Ureter (tissue), 1 donor: ENCODE data around the gene LRRN4CL. TPM values are rescaled to one million over a fixed set of nuclear protein-coding genes. Genes with fewer than 3 reads are reported as not detected.
"Not testable (repeated sequence)": the region's sequence is repeated elsewhere in the genome, so short reads cannot be mapped to it uniquely, and the experiment has no call there.

ENCODE experiments used
- DNase-seq: peaks from one replicate; pipeline ENCODE4 v3.0.0-alpha.2; 2020; ENCODE audit warnings: low spot score
- total RNA-seq: library from RNA; stranded (reverse); gene quantifications from one replicate; pipeline ENCODE4 v1.2.4, GENCODE V29; 2023
- donor health status: DM: yes; HTN: yes; CAD: no.

Gene LRRN4CL
- total RNA-seq, 1 donor from 2014 or later = 5.0 TPM

- peak; percentile 99 for DNase-seq
These were observed 20.1 kb upstream of the LRRN4CL start for GRCh38 chr11:62709247-62710000.

- peak; percentile 56 for DNase-seq
These were observed 19.5 kb upstream of the LRRN4CL start for GRCh38 chr11:62708793-62709192.

- DNase-seq = no peak
These were observed 19.1 kb upstream of the LRRN4CL start for GRCh38 chr11:62708392-62708791.

DNA sequence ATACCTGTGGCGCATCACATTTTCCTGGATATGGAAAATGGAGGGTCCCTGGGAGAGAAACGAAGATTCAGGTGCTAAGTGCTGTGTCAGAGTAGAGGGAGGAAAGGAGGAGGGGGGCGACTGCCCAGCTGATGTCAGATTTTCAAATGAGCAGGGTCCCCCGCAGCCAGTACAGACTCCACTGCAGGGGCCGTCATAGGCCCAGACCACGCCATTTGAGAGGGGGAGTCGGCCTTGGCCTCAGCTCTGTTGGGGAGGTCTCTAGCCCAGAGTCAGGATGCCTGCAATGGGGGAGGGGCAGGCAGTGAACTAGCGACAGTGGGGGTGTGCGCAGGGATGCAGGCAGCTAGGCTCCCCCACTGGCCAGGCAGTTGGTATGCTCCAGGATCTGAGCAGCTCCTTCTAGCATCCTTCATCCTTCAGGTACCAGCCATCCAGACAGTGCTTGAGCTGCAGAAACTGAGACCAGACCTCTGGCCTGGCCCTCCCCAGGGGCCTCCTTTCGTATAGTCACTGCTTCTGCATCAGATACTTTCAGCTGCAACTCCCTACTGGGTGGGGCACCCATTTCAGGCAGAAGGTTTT lies 18.0 kb upstream of the LRRN4CL start, which contains the start of the genes BSCL2 and GNG3:
TSS of gene BSCL2 (minus strand) at position 148 of the 585 bp plus-strand sequence. CDS start 229 bp downstream, outside the sequence.
TSS of gene GNG3 (plus strand) at position 400 of the 585 bp plus-strand sequence. CDS start 620 bp downstream, outside the sequence.
- no peak for DNase-seq

DNA sequence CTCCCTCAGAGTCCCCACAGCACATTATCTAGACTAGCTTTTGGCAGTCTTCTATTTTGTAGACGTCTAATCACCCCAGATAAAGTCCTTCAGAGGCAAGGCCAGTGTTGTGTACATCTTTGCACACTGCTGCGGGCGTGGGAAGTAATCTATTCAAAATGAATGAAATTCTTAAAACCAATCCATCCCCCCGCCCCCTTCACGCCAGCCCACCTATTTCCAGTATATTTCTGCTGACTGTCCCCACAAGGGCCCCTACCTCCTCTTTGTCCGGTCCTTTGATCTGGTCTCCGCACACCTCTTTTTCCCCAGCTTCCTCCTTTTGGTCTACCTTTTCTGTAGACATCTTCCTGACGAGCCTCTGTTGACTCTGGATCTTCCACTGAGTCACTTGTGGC lies 17.5 kb upstream of the LRRN4CL start:
- DNase-seq = no peak

GRCh38 chr11:62705880-62706849 lies 16.8 kb upstream of the LRRN4CL start:
- peak; percentile 95 for DNase-seq

DNA sequence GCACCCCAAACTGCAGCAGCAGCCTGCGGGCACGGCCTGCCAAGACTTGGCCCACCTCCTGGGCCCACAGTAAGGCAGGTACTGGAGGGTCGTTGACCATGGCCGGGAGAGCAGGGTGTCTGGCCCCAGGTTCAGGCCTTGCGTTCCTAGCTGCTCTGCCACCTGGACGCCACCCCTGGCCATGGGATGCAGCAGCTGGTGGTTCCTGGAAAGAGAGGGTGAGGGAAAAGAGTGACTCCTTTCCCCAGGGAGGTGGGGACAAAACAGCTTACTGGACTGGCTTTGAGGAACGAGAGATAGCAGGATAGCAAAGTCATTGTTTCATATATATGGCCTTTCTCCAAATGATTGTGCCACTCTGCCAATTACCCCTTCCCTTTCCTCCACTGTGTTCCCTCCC lies 16.1 kb upstream of the LRRN4CL start:
- DNase-seq = no peak

GRCh38 chr11:62703921-62704320 lies 14.6 kb upstream of the LRRN4CL start:
- DNase-seq = not testable (repeated sequence)

DNA sequence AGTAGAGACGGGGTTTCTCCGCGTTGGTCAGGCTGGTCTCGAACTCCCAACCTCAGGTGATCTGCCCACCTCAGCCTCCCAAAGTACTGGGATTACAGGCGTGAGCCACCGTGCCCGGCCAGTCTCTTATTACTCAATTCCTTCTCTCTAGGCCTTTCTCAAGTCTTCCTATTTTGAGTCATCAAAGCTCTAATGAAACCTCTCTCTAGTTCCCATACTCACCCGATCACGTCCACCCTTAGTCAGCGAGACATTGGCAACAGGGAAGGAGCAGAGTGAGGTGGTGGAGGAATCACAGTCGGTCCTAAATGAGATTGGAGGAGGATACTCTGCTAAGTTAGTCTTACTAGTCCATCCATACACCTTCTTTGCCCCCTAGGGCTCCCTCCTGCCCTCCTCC lies 12.9 kb upstream of the LRRN4CL start:
- no peak for DNase-seq

DNA sequence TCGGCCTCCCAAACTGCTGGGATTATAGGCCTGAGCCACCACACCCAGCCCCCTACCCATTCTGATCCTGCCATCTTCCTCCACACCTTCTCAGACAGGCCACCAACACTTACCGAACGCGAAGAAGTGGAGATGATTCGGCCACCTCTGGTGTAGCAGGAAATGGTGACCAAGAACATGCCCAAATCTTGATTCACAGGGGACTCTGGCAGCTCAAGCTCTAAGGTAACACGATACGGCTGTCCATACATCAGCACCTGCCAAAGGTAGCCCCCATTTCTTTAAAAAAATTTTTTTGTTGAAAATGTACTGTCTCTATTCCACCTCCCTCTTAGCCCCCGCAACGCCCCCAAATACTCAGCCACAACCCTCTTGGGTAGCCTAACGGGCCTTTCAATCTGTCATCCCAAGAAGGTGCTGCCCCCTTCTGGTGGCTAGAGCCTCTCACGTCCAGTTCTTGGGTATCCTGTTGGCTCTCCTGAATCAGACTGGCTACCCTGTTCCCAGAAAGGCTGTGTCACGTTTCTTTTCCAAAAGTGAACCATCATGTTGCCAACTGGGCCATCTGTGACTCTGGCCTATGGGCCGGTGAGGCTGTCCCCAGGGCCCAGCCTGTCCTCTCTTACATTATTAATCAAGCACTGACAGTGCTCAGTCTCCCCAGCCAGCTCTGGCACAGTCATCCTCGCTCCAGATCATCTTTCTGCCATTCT lies 5.3 kb upstream of the LRRN4CL start:
- peak; percentile 82 for DNase-seq

DNA sequence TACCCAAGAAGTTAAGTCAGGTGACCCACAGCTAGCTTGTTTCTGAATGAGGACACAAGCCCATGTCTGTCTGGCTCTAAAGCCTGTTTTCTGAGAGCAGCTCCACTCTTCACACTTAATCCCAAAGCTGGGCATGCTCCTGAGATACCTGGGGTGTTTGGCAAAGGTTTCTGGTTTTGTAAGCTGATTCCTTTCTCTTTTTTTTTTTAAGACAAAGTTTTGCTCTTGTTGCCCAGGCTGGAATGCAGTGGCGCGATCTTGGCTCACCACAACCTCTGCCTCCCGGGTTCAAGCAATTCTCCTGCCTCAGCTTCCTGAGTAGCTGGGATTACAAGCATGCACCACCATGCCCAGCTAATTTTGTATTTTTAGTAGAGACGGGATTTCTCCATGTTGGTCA lies 4.3 kb upstream of the LRRN4CL start:
- not testable (repeated sequence) for DNase-seq

DNA sequence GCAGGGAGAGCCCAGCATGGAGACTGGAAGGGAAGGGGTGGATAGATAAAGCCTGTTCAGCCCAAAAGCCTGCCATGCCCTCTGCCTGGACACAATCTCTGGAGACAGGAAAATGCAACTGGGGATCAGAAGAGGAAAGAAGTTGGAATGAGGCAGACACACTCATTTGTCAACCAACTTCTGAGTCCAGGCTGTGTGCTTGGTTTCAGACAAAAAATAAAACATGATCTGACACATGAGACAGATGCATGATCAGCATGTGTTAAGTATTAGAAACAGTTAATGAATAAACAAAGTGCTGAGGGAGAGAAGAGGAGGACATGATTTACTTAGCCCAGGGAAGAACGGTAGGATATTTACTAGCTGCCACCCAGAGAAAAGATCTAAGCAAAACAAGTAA lies 839 bp downstream of the LRRN4CL start:
- DNase-seq = no peak

DNA sequence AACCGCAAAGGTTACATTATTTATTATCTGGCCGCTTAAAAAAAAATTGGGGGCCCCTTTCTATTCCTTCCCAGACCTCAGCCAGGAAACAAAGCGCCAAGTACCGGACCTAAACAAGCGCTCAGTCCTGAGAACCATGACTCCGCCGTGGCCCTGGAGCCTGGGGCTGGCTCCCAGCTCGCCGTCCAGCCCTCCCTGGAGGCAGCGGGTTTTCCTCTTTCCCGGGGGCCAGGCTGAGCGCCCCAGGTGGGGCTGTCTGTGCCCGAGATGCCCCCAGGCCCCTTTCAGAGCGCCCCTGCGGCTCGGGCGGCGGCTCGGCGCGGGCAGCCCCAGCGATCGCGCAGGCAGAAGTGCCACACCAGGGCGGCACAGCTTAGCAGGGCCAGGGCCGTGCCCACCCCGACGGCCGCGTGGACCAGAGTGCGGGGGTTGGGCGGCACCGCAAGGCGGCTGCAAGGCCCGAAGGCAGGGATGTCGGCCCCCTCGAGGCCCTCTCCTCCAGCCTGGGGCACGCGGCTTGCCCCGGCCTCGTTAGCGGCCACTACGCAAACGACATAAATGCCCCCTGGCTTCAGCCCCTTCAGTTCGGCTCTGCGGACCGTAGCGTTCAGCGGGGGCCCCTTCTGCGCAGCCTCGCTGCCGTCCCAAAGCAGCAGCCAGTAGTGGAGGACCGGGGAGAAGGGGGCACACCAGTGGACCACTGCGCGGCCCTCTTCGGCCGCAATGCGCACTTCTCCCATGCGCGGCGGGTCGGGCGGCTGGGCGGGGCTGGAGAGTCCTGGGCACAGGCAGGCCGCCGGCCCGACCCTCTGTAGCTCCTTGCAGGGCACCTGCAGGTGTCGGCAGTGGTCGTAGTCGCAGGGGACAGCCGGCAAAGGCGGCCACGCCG lies 1.6 kb downstream of the LRRN4CL start:
- no peak for DNase-seq

GRCh38 chr11:62682518-62682917 lies 6.8 kb downstream of the LRRN4CL start:
- DNase-seq = no peak

GRCh38 chr11:62680825-62681240 lies 8.5 kb downstream of the LRRN4CL start:
- DNase-seq = no peak

GRCh38 chr11:62678770-62679696 lies 10.3 kb downstream of the LRRN4CL start, which contains the start of gene UBXN1:
UBXN1 (minus strand) TSS chr11:62679073; CDS start chr11:62678923, 150 bp downstream.
- DNase-seq = peak; percentile 91

DNA sequence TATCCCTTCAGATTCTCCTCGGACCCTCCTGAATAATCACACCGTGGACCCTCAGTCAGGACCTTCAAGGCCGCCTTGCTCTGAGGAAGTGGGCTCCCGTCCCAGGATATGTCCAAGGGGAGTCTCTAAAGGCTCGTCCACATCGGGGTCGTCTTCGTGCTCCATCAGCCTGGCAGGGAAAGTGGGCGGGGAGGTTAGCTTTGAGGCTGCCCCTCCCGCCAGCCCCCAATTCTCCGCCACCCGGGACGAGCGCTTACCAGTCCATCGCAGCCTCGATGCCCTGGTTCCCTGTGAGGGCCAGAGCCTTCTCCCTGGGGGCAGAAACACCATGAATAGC lies 10.9 kb downstream of the LRRN4CL start:
- DNase-seq = no peak

DNA sequence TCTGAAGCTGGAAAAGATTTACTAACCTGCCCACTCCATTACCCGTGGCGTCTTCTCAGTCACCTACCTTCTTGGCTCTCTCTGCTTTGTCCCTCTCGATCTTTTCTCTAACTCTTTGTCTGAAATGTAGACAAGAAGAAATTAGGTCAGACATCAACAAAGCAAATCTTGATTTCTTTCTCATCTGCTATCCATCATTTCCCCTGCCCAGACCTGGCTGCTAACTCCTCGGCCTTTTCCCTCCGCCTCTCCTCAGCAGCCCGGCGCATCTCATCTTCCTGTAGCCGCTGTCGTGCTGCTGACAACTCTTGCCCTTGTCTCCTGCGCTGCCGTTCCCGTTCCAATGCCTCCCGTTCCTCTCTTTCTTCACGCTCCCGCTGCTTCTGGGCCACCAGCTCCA lies 11.6 kb downstream of the LRRN4CL start:
- no peak for DNase-seq

DNA sequence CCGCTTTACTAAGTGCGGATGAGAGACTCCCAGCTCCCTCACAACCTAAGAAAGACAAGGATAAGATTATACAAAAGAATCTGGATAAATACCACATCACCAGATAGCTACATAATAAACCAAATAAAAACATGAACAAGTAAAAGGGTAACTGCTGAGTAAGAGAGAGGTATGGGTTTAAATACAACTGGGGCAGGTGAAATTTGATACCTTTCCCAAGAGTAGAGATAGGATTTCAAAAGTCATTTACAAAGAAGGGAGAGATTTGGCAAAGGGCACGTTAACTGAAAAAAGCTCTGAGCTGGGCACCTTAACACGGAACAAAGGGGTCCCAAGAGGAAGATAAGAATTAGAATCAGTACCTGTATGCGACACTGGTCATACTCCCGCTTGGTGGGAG lies 12.2 kb downstream of the LRRN4CL start:
- no peak for DNase-seq
